Activated T-helper 2 cell treated with anti-CD3 and anti-CD28 coated beads, Interferon-gamma antibody, Interleukin-2, Interleukin-4, amounts not matched to agents 10 μg/mL and 5 μg/mL and 100 μg/mL, durations not matched to agents 14 hours and 24 hours and 36 hours (primary cell): ENCODE data around the gene CDKAL1. TPM values are rescaled to one million over a fixed set of nuclear protein-coding genes. Genes with fewer than 3 reads are reported as not detected.
A peak's percentile ranks its signal among the peaks of the same experiment; 100 is the strongest.
"Not testable (repeated sequence)": the region's sequence is repeated elsewhere in the genome, so short reads cannot be mapped to it uniquely, and the experiment has no call there.

ENCODE experiments used
- DNase-seq: peaks from one replicate; pipeline ENCODE4 v3.0.0; 2021; ENCODE audit warnings: low spot score
- H3K27ac Mint-ChIP-seq: one replicate; pipeline ENCODE4 v1.8.0; 2021; ENCODE audit warnings: mixed read lengths
- H3K27me3 Mint-ChIP-seq: one replicate; pipeline ENCODE4 v1.8.0; 2021; ENCODE audit warnings: low read depth, mixed read lengths
- H3K36me3 Mint-ChIP-seq: one replicate; pipeline ENCODE4 v1.8.0; 2021; ENCODE audit warnings: low read depth, mixed read lengths
- H3K4me1 Mint-ChIP-seq: one replicate; pipeline ENCODE4 v1.8.0; 2021; ENCODE audit warnings: low read depth, mixed read lengths
- H3K4me3 Mint-ChIP-seq: one replicate; pipeline ENCODE4 v1.8.0; 2021; ENCODE audit warnings: low read depth, mild to moderate bottlenecking, moderate library complexity, mixed read lengths
- H3K9me3 Mint-ChIP-seq: one replicate; pipeline ENCODE4 v1.8.0; 2021; ENCODE audit warnings: mixed read lengths
- intact Hi-C: fragments of 100-400 bp; cut with micrococcal nuclease; formaldehyde crosslinking; loops from one replicate; pipeline ENCODE4 v1.15.1; 2023
- total RNA-seq: library from RNA; stranded (reverse); gene quantifications from 2 replicates; pipeline ENCODE4 v1.2.3, GENCODE V29; 2022

Gene CDKAL1
- total RNA-seq, result 30.5 and 31.2 TPM in 2 replicates

- H3K4me3 Mint-ChIP-seq, result peak within 1 kb of the TSS; percentile 93
- H3K27ac Mint-ChIP-seq, result peak within 1 kb of the TSS; percentile 93
- H3K4me1 Mint-ChIP-seq, result peaks cover 51% of the 10 kb centered on the region
- no peaks in the 10 kb centered on the region for H3K27me3 Mint-ChIP-seq
- intact Hi-C loops, result loop anchor here (1.0 to 5.0 kb wide), 3 partner anchors 9 to 322 kb away; partner anchors contain the start of gene MBOAT1
- no peaks in the 10 kb centered on the region for H3K9me3 Mint-ChIP-seq
- DNase-seq, result peak; percentile 91
- peaks cover 26% of the 10 kb centered on the region for H3K36me3 Mint-ChIP-seq
Observed at GRCh38 chr6:20534295-20535262, at the start of gene CDKAL1. CDKAL1 (plus strand) TSS chr6:20534457; CDS start chr6:20546351, 11,894 bp downstream.

- peak overlapping the region; percentile 51 for H3K27ac Mint-ChIP-seq
- H3K36me3 Mint-ChIP-seq, result peaks cover 91% of the 10 kb centered on the region
- H3K9me3 Mint-ChIP-seq, result no peaks in the 10 kb centered on the region
- intact Hi-C loops, result no loop called here
- H3K27me3 Mint-ChIP-seq, result no peaks in the 10 kb centered on the region
- DNase-seq, result no peak
- no peak overlapping the region for H3K4me3 Mint-ChIP-seq
- H3K4me1 Mint-ChIP-seq, result peaks cover 8% of the 10 kb centered on the region
Observed at GRCh38 chr6:20486641-20487040, 47.6 kb upstream of the CDKAL1 start.

DNA sequence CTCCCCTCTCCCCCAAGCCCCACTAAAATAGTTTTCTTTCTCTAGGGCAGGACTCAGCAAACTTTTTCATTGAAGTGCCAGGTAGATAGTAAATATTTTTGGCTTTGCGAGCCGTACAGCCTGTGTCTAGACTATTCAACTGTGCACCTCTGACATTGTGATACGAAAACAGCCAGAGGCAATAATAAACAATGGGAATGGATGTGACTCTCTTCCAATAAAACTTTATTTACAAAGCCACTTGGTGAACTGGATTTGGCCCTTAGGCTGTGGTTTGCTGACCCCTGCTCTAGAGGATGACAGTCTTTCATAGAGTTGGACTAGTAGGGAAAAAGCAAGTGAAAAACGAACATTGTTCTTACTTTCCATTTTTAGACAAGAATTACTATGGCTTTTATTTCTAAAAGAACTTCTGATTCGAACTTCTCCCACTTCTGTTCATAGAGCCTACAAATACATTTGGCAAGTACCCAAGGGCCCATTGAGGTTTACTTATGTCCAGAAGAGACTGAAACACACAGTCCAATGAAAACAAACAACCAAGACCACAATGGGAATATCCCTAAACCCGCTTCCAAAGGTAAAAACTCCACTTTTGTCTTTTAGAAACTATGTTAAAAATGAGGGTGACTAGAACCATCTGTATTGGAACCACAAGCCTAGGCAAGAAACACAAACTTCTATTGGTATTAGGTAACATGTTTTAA lies 46.4 kb upstream of the CDKAL1 start:
- Mint-ChIP-seq H3K36me3 (peaks cover 82% of the 10 kb centered on the region), H3K9me3 (no peaks in the 10 kb centered on the region), H3K27ac (no peak overlapping the region), H3K27me3 (no peaks in the 10 kb centered on the region), H3K4me3 (no peak overlapping the region), H3K4me1 (peaks cover 8% of the 10 kb centered on the region)
- no peak for DNase-seq
- intact Hi-C loops, result no loop called here

GRCh38 chr6:20490591-20490990 lies 43.7 kb upstream of the CDKAL1 start:
- peaks cover 59% of the 10 kb centered on the region for H3K36me3 Mint-ChIP-seq
- H3K27ac Mint-ChIP-seq, result no peak overlapping the region
- H3K4me3 Mint-ChIP-seq, result no peak overlapping the region
- no peaks in the 10 kb centered on the region for H3K9me3 Mint-ChIP-seq
- H3K27me3 Mint-ChIP-seq, result no peaks in the 10 kb centered on the region
- intact Hi-C loops, result no loop called here
- DNase-seq, result no peak
- H3K4me1 Mint-ChIP-seq, result peaks cover 4% of the 10 kb centered on the region

GRCh38 chr6:20492099-20492498 lies 42.2 kb upstream of the CDKAL1 start:
- H3K4me3 Mint-ChIP-seq, result no peak overlapping the region
- no peaks in the 10 kb centered on the region for H3K27me3 Mint-ChIP-seq
- no peak overlapping the region for H3K27ac Mint-ChIP-seq
- peaks cover under 1% of the 10 kb centered on the region for H3K4me1 Mint-ChIP-seq
- H3K9me3 Mint-ChIP-seq, result no peaks in the 10 kb centered on the region
- H3K36me3 Mint-ChIP-seq, result peaks cover 47% of the 10 kb centered on the region
- intact Hi-C loops, result loop anchor here (1.0 kb wide), 1 partner anchor 37 kb away; no protein-coding TSS in a partner anchor
- no peak for DNase-seq

- Mint-ChIP-seq H3K27me3 (peaks cover 8% of the 10 kb centered on the region), H3K4me3 (no peak overlapping the region), H3K27ac (no peak overlapping the region), H3K4me1 (no peaks in the 10 kb centered on the region), H3K36me3 (peaks cover 5% of the 10 kb centered on the region), H3K9me3 (no peaks in the 10 kb centered on the region)
- intact Hi-C loops, result no loop called here
- DNase-seq, result no peak
Observed at GRCh38 chr6:20497216-20498040, 36.8 kb upstream of the CDKAL1 start.

- peaks cover 2% of the 10 kb centered on the region for H3K36me3 Mint-ChIP-seq
- intact Hi-C loops, result no loop called here
- no peak overlapping the region for H3K4me3 Mint-ChIP-seq
- H3K27me3 Mint-ChIP-seq, result peaks cover 12% of the 10 kb centered on the region
- H3K4me1 Mint-ChIP-seq, result no peaks in the 10 kb centered on the region
- H3K27ac Mint-ChIP-seq, result no peak overlapping the region
- no peaks in the 10 kb centered on the region for H3K9me3 Mint-ChIP-seq
- DNase-seq, result no peak
Observed at GRCh38 chr6:20498041-20498385, 36.2 kb upstream of the CDKAL1 start.

GRCh38 chr6:20509212-20509611 lies 25.0 kb upstream of the CDKAL1 start:
- H3K36me3 Mint-ChIP-seq, result no peaks in the 10 kb centered on the region

GRCh38 chr6:20511852-20512251 lies 22.4 kb upstream of the CDKAL1 start:
- Mint-ChIP-seq H3K27ac (no peak overlapping the region), H3K27me3 (peaks cover 15% of the 10 kb centered on the region), H3K4me3 (no peak overlapping the region), H3K36me3 (no peaks in the 10 kb centered on the region), H3K9me3 (no peaks in the 10 kb centered on the region), H3K4me1 (no peaks in the 10 kb centered on the region)
- DNase-seq, result no peak
- intact Hi-C loops, result no loop called here

More at GRCh38 chr6:20509212-20509611, 25.0 kb upstream of the CDKAL1 start:
- Mint-ChIP-seq H3K27ac (no peak overlapping the region), H3K4me3 (no peak overlapping the region), H3K4me1 (no peaks in the 10 kb centered on the region), H3K9me3 (no peaks in the 10 kb centered on the region), H3K27me3 (peaks cover 16% of the 10 kb centered on the region)
- intact Hi-C loops, result no loop called here
- no peak for DNase-seq

- intact Hi-C loops, result not testable (repeated sequence)
Observed at GRCh38 chr6:20525208-20525607, 9.0 kb upstream of the CDKAL1 start.

GRCh38 chr6:20529086-20529448 lies 5.2 kb upstream of the CDKAL1 start:
- DNase-seq, H3K36me3 Mint-ChIP-seq, H3K9me3 Mint-ChIP-seq, H3K27me3 Mint-ChIP-seq, H3K4me3 Mint-ChIP-seq: not testable (repeated sequence)
- intact Hi-C loops, result loop anchor here (1.0 kb wide), 3 partner anchors 125 to 437 kb away; no protein-coding TSS in a partner anchor
- H3K4me1 Mint-ChIP-seq, result peaks cover 31% of the 10 kb centered on the region
- H3K27ac Mint-ChIP-seq, result peak overlapping the region; percentile 70

More at GRCh38 chr6:20525208-20525607, 9.0 kb upstream of the CDKAL1 start:
- not testable (repeated sequence) for H3K9me3 Mint-ChIP-seq, DNase-seq, H3K4me3 Mint-ChIP-seq, H3K27ac Mint-ChIP-seq, H3K36me3 Mint-ChIP-seq
- peaks cover 16% of the 10 kb centered on the region for H3K4me1 Mint-ChIP-seq
- peaks cover 15% of the 10 kb centered on the region for H3K27me3 Mint-ChIP-seq

DNA sequence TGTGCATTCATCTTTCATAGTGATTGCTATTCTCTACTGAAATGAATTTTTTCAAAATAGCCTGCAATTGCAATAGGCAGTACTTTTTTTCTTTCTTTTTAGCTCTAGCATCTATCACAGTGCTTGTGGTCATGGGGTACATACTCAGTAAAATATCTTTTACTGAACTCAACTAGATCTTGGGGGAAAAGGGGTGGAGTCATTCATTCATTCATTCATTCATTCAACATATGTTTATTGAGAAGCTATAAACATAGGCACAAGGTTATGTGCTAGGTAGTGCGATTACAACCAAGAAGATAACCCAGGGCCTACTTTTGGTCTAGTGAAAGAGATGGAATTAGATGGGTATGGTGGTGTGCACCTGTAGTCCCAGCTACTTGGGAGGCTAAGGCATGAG lies 1.4 kb upstream of the CDKAL1 start:
- H3K36me3 Mint-ChIP-seq, result peaks cover 15% of the 10 kb centered on the region
- H3K4me3 Mint-ChIP-seq, result no peak overlapping the region
- no peaks in the 10 kb centered on the region for H3K9me3 Mint-ChIP-seq
- peaks cover 49% of the 10 kb centered on the region for H3K4me1 Mint-ChIP-seq
- no peak for DNase-seq
- no peaks in the 10 kb centered on the region for H3K27me3 Mint-ChIP-seq
- intact Hi-C loops, result loop anchor here (5.0 kb wide), 1 partner anchor 321 kb away; the partner anchor contains the start of gene MBOAT1
- H3K27ac Mint-ChIP-seq, result no peak overlapping the region
